ENCODE data around the gene EMC9. TPM values are rescaled to one million over a fixed set of nuclear protein-coding genes. Genes with fewer than 3 reads are reported as not detected.

EMC9 gene, protein sequence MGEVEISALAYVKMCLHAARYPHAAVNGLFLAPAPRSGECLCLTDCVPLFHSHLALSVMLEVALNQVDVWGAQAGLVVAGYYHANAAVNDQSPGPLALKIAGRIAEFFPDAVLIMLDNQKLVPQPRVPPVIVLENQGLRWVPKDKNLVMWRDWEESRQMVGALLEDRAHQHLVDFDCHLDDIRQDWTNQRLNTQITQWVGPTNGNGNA
- total RNA-seq, result 14.4 TPM
- long read RNA-seq, transcript EMC9-202 (5 exons, 953 nt), result major isoform, 7 of 18 reads
- long read RNA-seq, transcript EMC9-201 (6 exons, 835 nt), result major isoform, 7 of 18 reads
- long read RNA-seq, partial matches to known transcripts, result 2 of 18 reads
- long read RNA-seq, other reads (novel, unspliced or antisense), result 1 of 18 reads

DNA sequence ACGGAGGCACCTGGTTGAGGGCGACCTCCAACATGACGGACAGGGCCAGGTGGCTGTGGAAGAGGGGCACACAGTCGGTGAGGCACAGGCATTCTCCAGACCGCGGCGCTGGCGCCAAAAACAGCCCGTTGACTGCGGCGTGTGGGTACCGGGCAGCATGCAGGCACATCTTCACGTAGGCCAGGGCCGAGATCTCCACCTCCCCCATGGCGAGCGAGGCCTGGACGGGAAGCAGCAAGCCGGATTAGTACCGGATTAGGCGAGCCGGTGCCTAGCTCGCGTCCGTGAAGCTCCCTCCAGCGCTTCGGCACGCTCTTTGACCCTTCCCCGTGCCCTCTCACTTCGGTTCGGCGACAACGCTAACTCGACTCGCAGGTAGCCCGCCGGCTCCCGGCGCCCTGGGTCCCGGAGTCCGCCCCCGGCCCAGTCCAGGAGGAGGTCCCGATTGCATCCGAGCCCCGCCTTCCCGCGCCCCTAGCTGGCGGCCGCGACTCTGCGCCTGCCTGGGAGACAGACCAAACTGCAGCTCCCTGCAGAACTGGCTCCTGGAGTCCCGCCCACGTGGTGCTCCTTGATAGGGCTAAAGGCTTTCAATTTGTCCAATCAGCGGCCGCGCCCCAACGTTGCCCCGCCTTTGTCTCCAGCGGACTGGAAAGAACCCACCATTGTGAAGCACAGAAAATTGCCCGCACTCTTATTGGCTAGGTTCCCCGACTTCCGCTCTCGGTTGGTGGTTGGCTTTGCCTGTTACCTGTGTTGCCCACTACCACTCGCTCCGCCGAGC lies at the start of gene EMC9:
TSS of gene EMC9 (minus strand) at position 495 of the 784 bp plus-strand sequence. CDS start at position 208, 287 bp downstream.
- ATAC-seq (ENCODE audit: poor library complexity), result peak; percentile 95
- peak; percentile 100 for DNase-seq
- intact Hi-C loops (cut with DNase I), result no loop called here

GRCh38 chr14:24190416-24190815 lies 49.0 kb upstream of the EMC9 start:
- intact Hi-C loops (cut with DNase I), result no loop called here
- DNase-seq, result no peak
- no peak for ATAC-seq (ENCODE audit: poor library complexity)

- no peak for ATAC-seq (ENCODE audit: poor library complexity)
- intact Hi-C loops (cut with DNase I), result no loop called here
Measured at GRCh38 chr14:24189460-24189859, 48.1 kb upstream of the EMC9 start.

DNA sequence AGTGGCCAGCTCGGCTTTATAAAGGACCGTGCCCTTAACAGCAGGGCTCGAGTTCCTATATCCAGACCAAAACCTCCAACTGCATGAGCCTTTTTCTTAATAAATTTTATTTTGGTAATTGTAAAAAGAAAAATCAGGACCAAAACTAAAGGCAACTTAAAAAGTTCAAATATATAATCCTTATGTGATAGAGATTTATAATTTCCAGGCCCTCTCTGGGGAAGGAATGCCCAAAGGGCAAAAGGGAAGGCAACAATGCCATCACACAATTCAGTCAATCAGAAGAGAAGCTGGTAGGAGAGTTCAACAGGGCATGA lies 47.6 kb upstream of the EMC9 start:
- intact Hi-C loops (cut with DNase I), result no loop called here
- no peak for DNase-seq
- no peak for ATAC-seq (ENCODE audit: poor library complexity)

More at GRCh38 chr14:24189460-24189859, 48.1 kb upstream of the EMC9 start:
- no peak for DNase-seq

GRCh38 chr14:24188251-24189058 lies 47.1 kb upstream of the EMC9 start, which contains the start of gene IPO4:
IPO4 (minus strand) TSS chr14:24188816; CDS start chr14:24188787, 29 bp downstream.
- peak; percentile 97 for ATAC-seq (ENCODE audit: poor library complexity)

GRCh38 chr14:24187539-24187915 lies 46.1 kb upstream of the EMC9 start:
- no peak for DNase-seq
- no peak for ATAC-seq (ENCODE audit: poor library complexity)
- intact Hi-C loops (cut with DNase I), result no loop called here

More at GRCh38 chr14:24188251-24189058, 47.1 kb upstream of the EMC9 start, which contains the start of gene IPO4:
- DNase-seq, result peak; percentile 95
- intact Hi-C loops (cut with DNase I), result no loop called here

- ATAC-seq (ENCODE audit: poor library complexity), result no peak
- DNase-seq, result no peak
- intact Hi-C loops (cut with DNase I), result no loop called here
Measured at GRCh38 chr14:24186831-24187538, 45.6 kb upstream of the EMC9 start.

GRCh38 chr14:24185741-24186140 lies 44.4 kb upstream of the EMC9 start:
- no peak for ATAC-seq (ENCODE audit: poor library complexity)
- no peak for DNase-seq
- intact Hi-C loops (cut with DNase I), result no loop called here

- ATAC-seq (ENCODE audit: poor library complexity) (no peak), DNase-seq (no peak)
- intact Hi-C loops (cut with DNase I), result no loop called here
Measured at GRCh38 chr14:24185026-24185425, 43.6 kb upstream of the EMC9 start.

DNA sequence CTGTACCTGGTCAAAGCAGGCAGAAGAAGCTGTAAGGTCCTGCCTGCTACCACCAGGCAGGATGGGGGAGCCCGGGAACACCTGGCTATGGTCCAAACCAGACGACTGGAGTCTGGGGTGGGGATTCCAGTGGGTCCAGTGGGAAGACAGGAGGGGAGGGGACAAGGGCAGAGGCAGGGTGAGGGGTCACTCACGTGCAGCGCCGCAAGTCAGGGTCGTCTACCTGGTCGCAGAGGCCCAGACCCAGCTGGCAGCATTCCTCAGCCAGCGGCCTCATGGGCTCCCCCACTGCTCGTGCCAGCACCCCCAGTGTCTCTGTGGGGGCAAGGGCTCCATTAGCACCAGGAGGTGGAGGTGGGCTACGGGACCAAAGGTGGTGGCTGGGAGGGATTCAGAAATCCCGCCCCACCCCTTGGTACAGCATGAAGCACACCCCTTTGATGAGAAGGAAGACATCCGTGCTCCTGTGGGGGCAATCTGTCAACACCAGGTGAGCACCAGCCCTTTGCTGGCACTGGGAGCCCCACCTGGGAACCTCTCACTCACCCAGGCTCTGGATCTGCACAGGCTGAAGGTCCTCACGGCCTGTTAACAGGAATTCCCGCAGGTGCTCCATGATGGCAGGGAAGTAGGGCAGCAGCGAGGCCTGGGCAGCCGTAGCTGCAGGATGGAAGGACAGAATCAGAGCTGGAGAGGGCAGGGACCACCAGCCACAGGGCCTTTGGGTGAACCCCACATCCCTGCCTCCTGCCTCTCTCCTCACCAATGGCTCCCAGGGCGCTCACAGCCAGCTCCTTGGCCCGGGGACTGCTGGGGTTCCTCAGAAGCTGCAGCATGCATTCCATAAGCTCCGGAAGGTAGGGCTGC lies 42.9 kb upstream of the EMC9 start:
- ATAC-seq (ENCODE audit: poor library complexity) (no peak), DNase-seq (no peak)
- intact Hi-C loops (cut with DNase I), result no loop called here

- ATAC-seq (ENCODE audit: poor library complexity) (no peak), DNase-seq (no peak)
- intact Hi-C loops (cut with DNase I), result no loop called here
Measured at GRCh38 chr14:24183014-24183481, 41.7 kb upstream of the EMC9 start.

DNA sequence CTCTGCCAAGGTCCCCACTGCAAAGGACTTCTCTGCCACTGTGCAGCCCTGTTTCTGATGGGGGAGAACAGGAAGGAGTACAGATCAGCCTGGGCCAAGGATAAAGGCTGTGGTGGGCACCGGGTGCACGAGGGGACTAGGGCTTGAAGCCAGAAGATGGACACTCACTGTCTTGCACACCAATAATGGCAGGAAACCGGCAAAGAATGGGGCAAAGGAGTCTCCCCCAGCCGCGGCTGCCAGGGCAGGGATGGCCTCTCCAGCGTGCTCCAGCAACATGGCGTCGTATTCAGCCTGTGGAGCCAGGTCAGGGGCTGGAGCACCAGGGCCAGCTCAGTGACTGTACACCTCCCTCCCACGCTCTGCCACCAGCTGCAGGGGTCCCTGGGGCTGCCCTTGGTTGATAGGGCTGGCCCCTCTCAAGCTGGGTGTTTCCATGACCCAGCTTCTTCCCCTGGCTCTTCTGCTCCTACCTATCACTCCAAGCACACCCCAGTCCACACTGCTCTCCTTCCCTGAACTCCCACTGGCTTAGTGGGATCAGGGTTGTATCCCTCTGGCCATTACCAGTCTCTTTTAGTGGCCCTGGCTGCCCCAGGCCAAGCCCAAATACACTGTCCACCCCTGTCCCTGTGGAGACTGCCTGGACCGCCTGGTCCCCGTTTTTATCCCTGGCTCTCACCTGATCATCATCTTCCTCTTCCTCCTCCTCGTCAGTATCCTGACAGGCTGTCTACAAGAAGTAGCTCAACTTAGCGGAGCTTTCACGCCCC lies 40.9 kb upstream of the EMC9 start:
- ATAC-seq (ENCODE audit: poor library complexity) (no peak), DNase-seq (no peak)
- intact Hi-C loops (cut with DNase I), result no loop called here

GRCh38 chr14:24181371-24182077 lies 40.1 kb upstream of the EMC9 start:
- DNase-seq, result no peak
- intact Hi-C loops (cut with DNase I), result no loop called here
- no peak for ATAC-seq (ENCODE audit: poor library complexity)

GRCh38 chr14:24179961-24180796 lies 38.8 kb upstream of the EMC9 start:
- DNase-seq (peak; percentile 25), ATAC-seq (ENCODE audit: poor library complexity) (peak; percentile 50)
- intact Hi-C loops (cut with DNase I), result no loop called here

GRCh38 chr14:24179294-24179960 lies 38.0 kb upstream of the EMC9 start:
- ATAC-seq (ENCODE audit: poor library complexity), result peak; percentile 4
- intact Hi-C loops (cut with DNase I), result no loop called here
- DNase-seq, result peak; percentile 23

All from Right ventricle myocardium superior (tissue), 1 donor.